Adrenal gland (tissue), 12 donors: ENCODE results near the gene ISG20. TPM values are rescaled to one million over a fixed set of nuclear protein-coding genes. Genes with fewer than 3 reads are reported as not detected.

ENCODE experiments used
- DNase-seq, 7 donors: peaks; one replicate each; pipeline ENCODE4 v3.0.0-alpha.2; 2019 to 2020
- H3K27ac ChIP-seq, 5 donors: fragments of 200-600 bp; sonication (generic) in 4 of 5; 1 replicate in 3 of 5; 2 replicates in 2 of 5; pipeline versions ENCODE4 v1.5.1 to v1.8.0; 2016 to 2020; ENCODE audit warnings: mild to moderate bottlenecking in 1 of 5
- H3K27me3 ChIP-seq: fragments of 200-600 bp; 2 replicates; pipeline ENCODE4 v1.8.0; 2021
- H3K36me3 ChIP-seq, 2 donors: fragments of 200-600 bp; replicated peaks in 1 of 2; 1 replicate in 1 of 2; 2 replicates in 1 of 2; pipeline versions ENCODE4 v1.5.1 to v1.8.0; 2018 to 2022
- H3K4me1 ChIP-seq, 2 donors: fragments of 200-600 bp; replicated peaks in 1 of 2; 1 replicate in 1 of 2; 2 replicates in 1 of 2; pipeline versions ENCODE4 v1.5.1 to v1.8.0; 2018 to 2021
- H3K4me3 ChIP-seq, 4 donors: fragments of 200-600 bp; sonication (generic) in 3 of 4; one replicate each; pipeline ENCODE4 v1.5.1; 2016 to 2018
- H3K9me3 ChIP-seq, 3 donors: fragments of 200-600 bp; sonication (generic) in 1 of 3; replicated peaks in 1 of 3; 1 replicate in 2 of 3; 2 replicates in 1 of 3; pipeline versions ENCODE4 v1.5.1 to v1.8.0; 2016 to 2021
- POLR2A ChIP-seq, 2 donors: fragments of 450-650 bp; IDR thresholded peaks; one replicate each; pipeline ENCODE4 v1.6.1; 2017; ENCODE audit warnings: antibody characterized with exemption in 2 of 2, mild to moderate bottlenecking in 2 of 2, moderate library complexity in 1 of 2
- WGBS, 4 donors: extraction: QIAGEN DNeasy Blood & Tissue Kit in 2 of 4; methylation state at CpG; one replicate each; pipeline versions ENCODE4 v1.1.5 to v1.1.7; 2013 to 2017; 5-methylcytosine and 5-hydroxymethylcytosine counted together
- intact Hi-C, 2 donors: fragments of 100-400 bp; cut with DNase I; formaldehyde crosslinking; loops; one replicate each; pipeline versions ENCODE4 v1.14.1 to v1.15.0; 2022 to 2023
- polyA plus RNA-seq, 3 donors: library from polyadenylated mRNA; stranded (reverse); fragments of 200-250 nt in 2 of 3; fragments of 350-450 nt in 1 of 3; fragmentation: Illumina TruSeq in 1 of 3; extraction: RNeasy Lipid Tissue Mini Kit (QIAGEN cat#74804) in 1 of 3; gene quantifications; one replicate each; pipeline ENCODE4 v1.2.3, GENCODE V29; 2013 to 2014
- total RNA-seq, 9 donors: library from RNA; depleted of rRNA in 4 of 9; stranded (reverse); fragments of >200 nt in 4 of 9; fragments of 120-200 nt in 1 of 9; fragmentation: NEBNext Ultra II Directional in 1 of 9; extraction: Animal tissue kit (Norgen Biotek cat#: 25700) in 1 of 9; gene quantifications; one replicate each; pipeline versions ENCODE4 v1.1.0 to v1.2.4, GENCODE V29; 2013 to 2023
- TF ChIP-seq, protein P1 (sequence below), 6 experiments: fragments of 450-650 bp in 4 of 6; fragments of 200-600 bp in 2 of 6; sonication (generic) in 1 of 6; IDR thresholded peaks; 1 replicate in 5 of 6; 2 replicates in 1 of 6; pipeline versions ENCODE4 v1.5.1 to v1.8.0; 2016 to 2021; ENCODE audit warnings: antibody characterized with exemption in 6 of 6, mild to moderate bottlenecking in 2 of 6, moderate library complexity in 1 of 6
- donor health status: healthy with polysubstance abuse.
- donor health status: Bipolar disorder and iron deficiency.
- donor health status: DM: yes; HTN: yes; CAD: no.
- donor health status: DM: no; HTN: no; CAD: no.
- donor health status: DM: no; HTN: no; CAD: no.
- donor health status: DM: yes; HTN: yes; CAD: no.

ISG20 gene
- total and polyA plus RNA-seq, 12 donors = 1.6 to 13.6 (median 8.0) TPM

DNA sequence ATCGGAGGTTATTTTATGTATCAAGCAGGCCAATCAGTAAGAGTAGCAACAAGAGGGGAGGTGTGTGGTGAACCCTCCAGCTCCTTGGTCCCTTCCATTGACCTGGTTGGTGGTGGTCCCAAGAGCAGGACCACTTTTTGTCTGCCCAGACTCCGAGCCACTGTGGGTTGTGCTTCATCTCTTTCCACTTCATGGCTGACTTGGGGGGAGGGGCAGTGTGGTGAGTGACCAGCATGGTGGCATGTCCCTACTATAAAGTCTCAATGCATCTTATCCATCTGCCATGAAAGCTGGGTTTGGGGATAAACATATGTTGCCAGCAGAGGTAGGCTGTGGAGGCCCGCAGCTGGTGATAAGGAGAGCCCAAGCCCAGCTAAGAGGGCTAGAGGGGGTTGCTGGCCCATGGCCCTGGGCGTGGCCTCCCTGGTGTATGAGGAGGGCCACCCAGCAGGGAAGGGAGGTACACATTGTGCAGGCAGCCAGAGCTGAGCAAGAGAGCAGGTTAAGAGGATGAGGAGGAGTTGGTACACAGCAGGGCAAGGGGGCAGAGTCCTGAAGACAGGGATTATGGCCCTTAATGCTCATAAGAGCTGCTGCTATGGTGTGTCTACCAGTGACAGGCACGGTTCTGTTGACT lies 10.7 kb upstream of the ISG20 start:
- Histone ChIP-seq H3K4me1 (peaks cover 0 to 28% of the 10 kb centered on the region in 2 donors), H3K27me3 (no peaks in the 10 kb centered on the region), H3K9me3 (no peaks in the 10 kb centered on the region), H3K27ac (no peak overlapping the region), H3K4me3 (no peak overlapping the region), H3K36me3 (peaks cover 0 to 22% of the 10 kb centered on the region in 2 donors)
- no peak for DNase-seq
- TF ChIP-seq, protein P1, sequence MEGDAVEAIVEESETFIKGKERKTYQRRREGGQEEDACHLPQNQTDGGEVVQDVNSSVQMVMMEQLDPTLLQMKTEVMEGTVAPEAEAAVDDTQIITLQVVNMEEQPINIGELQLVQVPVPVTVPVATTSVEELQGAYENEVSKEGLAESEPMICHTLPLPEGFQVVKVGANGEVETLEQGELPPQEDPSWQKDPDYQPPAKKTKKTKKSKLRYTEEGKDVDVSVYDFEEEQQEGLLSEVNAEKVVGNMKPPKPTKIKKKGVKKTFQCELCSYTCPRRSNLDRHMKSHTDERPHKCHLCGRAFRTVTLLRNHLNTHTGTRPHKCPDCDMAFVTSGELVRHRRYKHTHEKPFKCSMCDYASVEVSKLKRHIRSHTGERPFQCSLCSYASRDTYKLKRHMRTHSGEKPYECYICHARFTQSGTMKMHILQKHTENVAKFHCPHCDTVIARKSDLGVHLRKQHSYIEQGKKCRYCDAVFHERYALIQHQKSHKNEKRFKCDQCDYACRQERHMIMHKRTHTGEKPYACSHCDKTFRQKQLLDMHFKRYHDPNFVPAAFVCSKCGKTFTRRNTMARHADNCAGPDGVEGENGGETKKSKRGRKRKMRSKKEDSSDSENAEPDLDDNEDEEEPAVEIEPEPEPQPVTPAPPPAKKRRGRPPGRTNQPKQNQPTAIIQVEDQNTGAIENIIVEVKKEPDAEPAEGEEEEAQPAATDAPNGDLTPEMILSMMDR (IDR thresholded peaks at IDR 0.05) = no peak
- TF ChIP-seq POLR2A (IDR thresholded peaks at IDR 0.05) = no peak
- intact Hi-C loops = no loop called here
- WGBS, 4 donors = 89 to 98% (median 97%) methylated on average over 4 to 5 of the region's 5 CpGs

DNA sequence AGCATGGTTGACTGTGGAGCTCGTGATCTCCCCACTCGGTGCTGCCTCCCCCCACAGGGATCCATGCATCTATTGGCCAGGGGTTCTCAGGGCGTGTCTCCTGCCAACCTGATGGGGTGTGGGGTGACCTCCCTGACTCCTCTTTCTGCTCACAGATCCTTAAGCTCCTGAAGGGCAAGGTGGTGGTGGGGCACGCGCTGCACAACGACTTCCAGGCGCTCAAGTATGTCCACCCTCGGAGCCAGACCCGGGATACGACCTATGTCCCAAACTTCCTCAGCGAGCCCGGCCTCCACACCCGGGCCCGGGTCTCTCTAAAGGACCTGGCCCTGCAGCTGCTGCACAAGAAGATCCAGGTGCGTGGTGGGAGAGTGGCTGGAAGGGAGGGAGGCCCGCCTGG lies 9.7 kb upstream of the ISG20 start:
- Histone ChIP-seq H3K27ac (no peak overlapping the region), H3K4me1 (peaks cover 0 to 19% of the 10 kb centered on the region in 2 donors), H3K9me3 (no peaks in the 10 kb centered on the region), H3K4me3 (no peak overlapping the region), H3K36me3 (peaks cover 0 to 22% of the 10 kb centered on the region in 2 donors), H3K27me3 (no peaks in the 10 kb centered on the region)
- TF ChIP-seq, protein P1 (IDR thresholded peaks at IDR 0.05) = no peak
- no peak for TF ChIP-seq POLR2A (IDR thresholded peaks at IDR 0.05)
- no peak for DNase-seq
- intact Hi-C loops = no loop called here
- 90 to 97% (median 92%) methylated on average over 11 to 16 of the region's 16 CpGs for WGBS, 4 donors

DNA sequence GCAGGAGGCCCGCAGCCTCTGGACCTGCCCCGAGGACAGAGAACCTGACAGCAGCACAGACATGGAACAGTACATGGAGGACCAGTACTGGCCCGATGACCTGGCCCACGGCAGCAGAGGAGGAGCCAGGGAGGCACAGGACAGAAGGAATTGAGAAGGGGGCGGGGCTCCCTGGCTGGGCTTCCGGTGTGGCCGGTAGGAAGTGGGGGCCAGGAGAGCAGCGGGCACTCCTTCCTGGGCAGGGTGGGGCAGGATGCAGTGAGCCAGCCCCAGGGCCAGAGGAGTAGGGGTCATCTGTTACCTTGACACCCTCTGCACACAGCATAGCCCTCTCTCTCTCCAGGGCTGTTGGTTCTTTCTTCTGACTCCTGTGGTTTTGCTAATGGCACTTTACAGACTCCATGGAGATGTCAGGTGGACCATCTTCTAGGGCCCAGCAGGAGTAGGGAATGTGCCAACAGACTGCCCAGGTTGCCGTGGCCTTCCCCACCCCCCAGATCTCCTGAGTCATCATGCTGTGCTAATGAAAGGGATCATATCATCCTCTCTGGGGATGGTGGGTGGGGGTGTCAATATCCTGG lies 8.6 kb upstream of the ISG20 start:
- Histone ChIP-seq H3K4me3 (no peak overlapping the region), H3K36me3 (peaks cover 0 to 22% of the 10 kb centered on the region in 2 donors), H3K9me3 (no peaks in the 10 kb centered on the region), H3K27me3 (no peaks in the 10 kb centered on the region), H3K27ac (peak overlapping the region in 1 of 5 donors; percentile 65), H3K4me1 (peaks cover 0 to 10% of the 10 kb centered on the region in 2 donors)
- 43 to 90% (median 69%) methylated on average over 5 to 9 of the region's 9 CpGs for WGBS, 4 donors
- intact Hi-C loops = no loop called here
- no peak for DNase-seq
- no peak for TF ChIP-seq POLR2A (IDR thresholded peaks at IDR 0.05)
- TF ChIP-seq, protein P1 (IDR thresholded peaks at IDR 0.05) = no peak

DNA sequence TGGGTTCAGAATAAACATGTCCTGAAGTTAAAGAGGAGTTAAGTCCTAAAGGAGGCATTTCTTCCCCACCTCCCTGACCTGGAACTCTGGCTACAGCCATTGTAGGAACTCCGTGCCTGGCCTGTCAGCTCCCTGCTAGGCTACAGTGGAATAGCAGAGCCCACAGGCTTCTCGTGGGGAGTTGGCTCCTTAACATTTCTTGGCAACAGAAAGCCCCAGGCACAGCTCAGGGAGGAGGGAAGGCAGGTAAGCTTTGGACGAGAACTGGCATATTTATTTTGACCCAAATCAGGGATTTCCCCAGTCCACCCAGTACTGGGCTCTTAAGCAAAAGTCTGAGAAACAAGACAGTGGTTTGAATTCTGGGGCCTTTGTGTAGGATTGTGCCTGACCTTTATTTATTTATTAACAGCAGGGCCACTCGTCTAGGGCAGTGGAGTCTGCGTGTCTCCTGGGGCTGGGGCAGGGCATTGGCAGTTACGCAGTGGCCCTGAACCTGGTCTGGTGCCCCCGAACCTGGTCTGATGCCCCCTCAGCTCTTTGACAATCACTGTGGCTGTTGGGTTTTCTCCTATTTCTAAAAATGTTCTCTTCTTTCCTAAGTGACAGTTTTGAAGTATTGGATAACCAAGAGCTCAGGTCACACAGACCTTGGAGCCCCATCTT lies 7.9 kb upstream of the ISG20 start:
- 71 to 88% (median 84%) methylated on average over 6 to 7 of the region's 7 CpGs for WGBS, 4 donors
- peaks cover 0 to 9% of the 10 kb centered on the region in 2 donors for H3K4me1 ChIP-seq
- H3K27me3 ChIP-seq = no peaks in the 10 kb centered on the region
- no peak for DNase-seq
- peaks cover 0 to 22% of the 10 kb centered on the region in 2 donors for H3K36me3 ChIP-seq
- no peaks in the 10 kb centered on the region for H3K9me3 ChIP-seq
- TF ChIP-seq, protein P1 (IDR thresholded peaks at IDR 0.05) = no peak
- TF ChIP-seq POLR2A (IDR thresholded peaks at IDR 0.05) = no peak
- intact Hi-C loops = no loop called here
- peak overlapping the region in 1 of 5 donors; percentile 65 for H3K27ac ChIP-seq
- no peak overlapping the region for H3K4me3 ChIP-seq
